SK-N-SH (cell line): ENCODE results near the gene FRY.

ENCODE experiments used
- CHD2 ChIP-seq: fragments of 150-350 bp; IDR thresholded peaks from 2 replicates; pipeline ENCODE4 v1.6.1; 2018; ENCODE audit warnings: low read length; ENCODE audit not compliant: partially characterized antibody
- CTCF ChIP-seq: fragments of 200-600 bp; sonication (generic); IDR thresholded peaks from 2 replicates; pipeline ENCODE4 v1.6.1; 2017; ENCODE audit warnings: antibody characterized with exemption, mild to moderate bottlenecking, moderate library complexity
- FOXM1 ChIP-seq: IDR thresholded peaks from 2 replicates; pipeline ENCODE4 v1.4.0; 2012; ENCODE audit warnings: low read depth, mild to moderate bottlenecking
- MAX ChIP-seq: IDR thresholded peaks from 2 replicates; pipeline ENCODE4 v1.4.0; 2012; ENCODE audit warnings: low read depth
- POLR2AphosphoS5 ChIP-seq: IDR thresholded peaks from 2 replicates; pipeline ENCODE4 v1.6.1; 2012; ENCODE audit warnings: low read depth, low read length
- REST ChIP-seq: IDR thresholded peaks from 2 replicates; pipeline ENCODE4 v1.6.1; 2012; ENCODE audit warnings: mild to moderate bottlenecking, low read depth, low read length, moderate library complexity
- RFX5 ChIP-seq: IDR thresholded peaks from 2 replicates; pipeline ENCODE4 v1.6.1; 2012; ENCODE audit warnings: mild to moderate bottlenecking, improper control_type of control experiment, low read length
- SMC3 ChIP-seq: IDR thresholded peaks from 2 replicates; pipeline ENCODE4 v1.6.1; 2012; ENCODE audit warnings: low read depth, low read length, improper control_type of control experiment
- TAF1 ChIP-seq: IDR thresholded peaks from 2 replicates; pipeline ENCODE4 v1.6.1; 2012; ENCODE audit warnings: low read depth, mild to moderate bottlenecking, low read length, moderate library complexity, borderline replicate concordance
- USF1 ChIP-seq: IDR thresholded peaks from 2 replicates; pipeline ENCODE4 v1.4.0; 2012; ENCODE audit warnings: low read depth, borderline replicate concordance
- YY1 ChIP-seq: IDR thresholded peaks from 2 replicates; pipeline ENCODE4 v1.4.0; 2012; ENCODE audit warnings: low read depth, mild to moderate bottlenecking

GRCh38 chr13:32016631-32017030 lies 14.9 kb upstream of the FRY start:
- no peak for TF ChIP-seq CTCF
- TF ChIP-seq POLR2AphosphoS5, result no peak
- TF ChIP-seq YY1, result no peak
- TF ChIP-seq USF1, result no peak
- TF ChIP-seq REST, result no peak
- no peak for TF ChIP-seq TAF1
- TF ChIP-seq SMC3, result no peak
- no peak for TF ChIP-seq CHD2
- TF ChIP-seq RFX5, result no peak
- TF ChIP-seq MAX, result no peak
- TF ChIP-seq FOXM1, result no peak
